Measurements from ENCODE around the gene OR6C2.
"Not testable (repeated sequence)": the region's sequence is repeated elsewhere in the genome, so short reads cannot be mapped to it uniquely, and the experiment has no call there.

OR6C2 gene

GRCh38 chr12:55479136-55479535, 35.3 kb downstream of the OR6C2 start:
- DNase-seq: not testable (repeated sequence)

GRCh38 chr12:55484284-55484683, 40.4 kb downstream of the OR6C2 start:
- not testable (repeated sequence) for DNase-seq

GRCh38 chr12:55492078-55492477, 48.2 kb downstream of the OR6C2 start, which contains the start of gene OR6C68:
Gene OR6C68 (plus strand): TSS chr12:55492378. CDS start chr12:55492378, 0 bp downstream.
- DNase-seq: no peak

GRCh38 chr12:55495490-55495889, 51.6 kb downstream of the OR6C2 start:
- DNase-seq: no peak

- DNase-seq: no peak
Measured at GRCh38 chr12:55499231-55499630, 55.4 kb downstream of the OR6C2 start.

- no peak for DNase-seq
Measured at GRCh38 chr12:55499810-55500252, 56.0 kb downstream of the OR6C2 start.

- no peak for DNase-seq
Measured at GRCh38 chr12:55501601-55502000, 57.7 kb downstream of the OR6C2 start.
